ENCODE measurements around the gene GABRQ.
"Not testable (repeated sequence)": the region's sequence is repeated elsewhere in the genome, so short reads cannot be mapped to it uniquely, and the experiment has no call there.

GABRQ gene

DNA sequence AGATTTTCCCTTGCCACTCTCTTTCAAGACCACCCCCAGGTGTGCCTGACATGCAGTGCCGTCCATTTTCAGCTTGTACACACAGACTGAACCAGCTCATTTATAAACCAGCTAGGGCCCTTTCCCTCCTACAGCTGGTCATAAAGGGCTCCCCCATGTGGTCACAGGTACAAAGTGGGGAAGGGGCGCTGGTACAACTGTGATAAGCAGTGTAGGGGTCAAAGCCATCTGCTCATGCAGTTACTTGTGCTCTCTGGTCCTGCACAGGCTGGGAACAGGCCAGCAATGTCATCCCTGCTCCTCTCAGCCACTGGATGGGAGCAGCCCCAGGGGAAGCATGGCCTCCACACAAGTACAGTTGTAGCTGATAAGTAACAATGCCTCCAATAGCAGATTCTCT, 20.6 kb downstream of the GABRQ start:
- no peak for DNase-seq (ENCODE audit: low spot score)

DNA sequence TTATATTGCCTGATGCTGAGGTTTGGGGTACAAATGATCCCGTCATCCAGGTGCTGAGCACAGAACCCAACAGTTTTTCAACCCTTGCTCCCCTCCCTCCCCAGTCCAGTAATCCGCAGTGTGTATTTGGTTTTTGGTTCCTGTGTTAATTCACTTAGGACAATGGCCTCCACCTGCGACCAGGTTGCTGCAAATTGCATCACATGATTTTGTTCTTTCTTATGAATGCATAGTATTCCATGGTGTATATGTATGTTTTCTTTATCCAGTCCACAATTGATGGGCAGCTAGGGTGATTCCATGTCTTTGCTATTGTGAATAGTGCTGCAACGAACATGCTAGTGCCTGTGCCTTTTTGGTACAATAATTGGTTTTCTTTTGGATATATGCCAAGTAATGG, 25.4 kb downstream of the GABRQ start:
- no peak for DNase-seq (ENCODE audit: low spot score)

DNA sequence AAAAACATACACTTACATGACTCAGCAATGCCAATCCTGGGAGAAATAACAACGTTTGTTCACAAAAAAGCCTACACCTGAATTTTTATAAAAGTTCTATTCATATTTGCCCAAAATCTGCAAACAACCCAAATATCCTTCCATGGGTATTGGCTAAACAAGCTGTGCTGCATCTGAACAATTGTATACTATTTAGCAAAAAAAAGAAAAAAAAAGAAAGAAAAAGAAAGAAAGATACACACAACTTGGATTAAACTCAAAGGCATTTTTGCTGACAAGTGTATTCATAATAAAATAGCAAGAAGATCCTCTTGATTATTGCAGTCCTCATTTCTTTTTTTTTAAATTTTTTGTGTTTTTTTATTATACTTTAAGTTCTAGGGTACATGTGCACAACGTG, 36.4 kb downstream of the GABRQ start:
- no peak for DNase-seq (ENCODE audit: low spot score)

DNA sequence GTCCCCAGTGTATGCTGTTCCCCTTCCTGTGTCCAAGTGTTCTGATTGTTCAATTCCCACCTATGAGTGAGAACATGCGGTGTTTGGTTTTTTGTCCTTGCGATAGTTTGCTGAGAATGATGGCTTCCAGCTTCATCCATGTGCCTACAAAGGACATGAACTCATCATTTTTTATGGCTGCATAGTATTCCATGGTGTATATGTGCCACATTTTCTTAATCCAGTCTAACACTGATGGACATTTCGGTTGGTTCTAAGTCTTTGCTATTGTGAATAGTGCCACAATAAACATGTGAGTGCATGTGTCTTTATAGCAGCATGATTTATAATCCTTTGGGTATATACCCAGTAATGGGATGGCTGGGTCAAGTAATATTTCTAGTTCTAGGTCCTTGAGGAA, 37.0 kb downstream of the GABRQ start:
- DNase-seq (ENCODE audit: low spot score), result not testable (repeated sequence)

DNA sequence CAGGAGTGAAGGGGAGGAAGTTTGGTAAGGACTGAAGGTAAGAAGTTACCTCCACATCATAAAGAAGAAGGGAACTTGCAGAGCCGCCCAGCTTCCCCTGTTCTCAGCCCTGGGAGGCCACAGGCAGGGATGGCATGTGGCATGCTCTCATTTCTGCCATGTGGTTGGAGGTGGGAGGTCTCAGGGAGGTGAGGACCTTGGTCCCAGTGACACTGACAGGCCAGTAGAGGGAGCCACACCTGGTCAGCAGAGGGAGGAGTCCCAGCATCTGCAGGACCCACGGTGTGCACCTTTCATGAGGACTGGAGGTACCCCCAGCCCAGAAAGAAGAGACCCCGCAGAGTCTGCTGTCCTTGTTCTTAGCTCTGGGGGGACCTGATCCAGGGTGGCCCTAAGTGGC, 43.3 kb downstream of the GABRQ start:
- DNase-seq (ENCODE audit: low spot score), result not testable (repeated sequence)

DNA sequence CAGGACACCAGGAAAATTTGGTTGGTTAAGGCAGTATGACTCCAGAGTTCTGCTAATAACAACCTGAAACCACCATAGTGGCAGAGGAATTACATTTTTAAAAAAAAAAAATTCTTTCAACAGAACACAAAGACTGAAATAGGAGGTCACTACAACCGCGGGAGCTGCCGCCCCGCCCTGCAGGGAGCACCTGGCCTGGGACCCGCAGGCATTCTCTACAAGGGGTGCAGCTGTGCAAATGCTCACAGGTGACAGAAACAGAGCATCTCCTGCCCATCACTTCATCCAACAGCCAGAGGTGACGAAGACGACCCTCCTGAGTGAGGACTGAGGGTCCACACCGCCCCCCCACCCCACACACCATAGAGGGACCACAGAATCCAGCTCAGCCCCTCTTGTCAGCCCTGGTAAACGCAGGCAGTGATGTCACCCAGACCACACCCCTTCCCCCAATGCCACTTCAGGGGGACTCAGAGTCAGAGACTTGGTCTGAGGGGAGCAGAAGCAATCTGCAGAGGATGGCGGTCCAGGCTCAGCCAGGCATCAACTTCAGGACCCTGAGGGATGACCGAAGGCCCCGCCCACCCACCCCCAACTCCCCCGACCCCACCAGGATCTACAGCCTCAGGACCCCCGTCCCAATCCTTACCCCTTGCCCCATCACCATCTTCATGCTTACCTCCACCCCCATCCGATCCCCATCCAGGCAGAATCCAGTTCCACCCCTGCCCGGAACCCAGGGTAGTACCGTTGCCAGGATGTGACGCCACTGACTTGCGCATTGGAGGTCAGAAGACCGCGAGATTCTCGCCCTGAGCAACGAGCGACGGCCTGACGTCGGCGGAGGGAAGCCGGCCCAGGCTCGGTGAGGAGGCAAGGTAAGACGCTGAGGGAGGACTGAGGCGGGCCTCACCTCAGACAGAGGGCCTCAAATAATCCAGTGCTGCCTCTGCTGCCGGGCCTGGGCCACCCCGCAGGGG, 60.5 kb downstream of the GABRQ start, which contains the start of gene MAGEA3:
MAGEA3 (plus strand) TSS at position 843 of the 980 bp plus-strand sequence. CDS start 2,039 bp downstream, outside the sequence.
- not testable (repeated sequence) for DNase-seq (ENCODE audit: low spot score)

DNA sequence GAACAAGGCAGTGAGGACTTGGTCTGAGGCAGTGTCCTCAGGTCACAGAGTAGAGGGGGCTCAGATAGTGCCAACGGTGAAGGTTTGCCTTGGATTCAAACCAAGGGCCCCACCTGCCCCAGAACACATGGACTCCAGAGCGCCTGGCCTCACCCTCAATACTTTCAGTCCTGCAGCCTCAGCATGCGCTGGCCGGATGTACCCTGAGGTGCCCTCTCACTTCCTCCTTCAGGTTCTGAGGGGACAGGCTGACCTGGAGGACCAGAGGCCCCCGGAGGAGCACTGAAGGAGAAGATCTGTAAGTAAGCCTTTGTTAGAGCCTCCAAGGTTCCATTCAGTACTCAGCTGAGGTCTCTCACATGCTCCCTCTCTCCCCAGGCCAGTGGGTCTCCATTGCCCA, 62.7 kb downstream of the GABRQ start:
- DNase-seq (ENCODE audit: low spot score), result not testable (repeated sequence)

DNA sequence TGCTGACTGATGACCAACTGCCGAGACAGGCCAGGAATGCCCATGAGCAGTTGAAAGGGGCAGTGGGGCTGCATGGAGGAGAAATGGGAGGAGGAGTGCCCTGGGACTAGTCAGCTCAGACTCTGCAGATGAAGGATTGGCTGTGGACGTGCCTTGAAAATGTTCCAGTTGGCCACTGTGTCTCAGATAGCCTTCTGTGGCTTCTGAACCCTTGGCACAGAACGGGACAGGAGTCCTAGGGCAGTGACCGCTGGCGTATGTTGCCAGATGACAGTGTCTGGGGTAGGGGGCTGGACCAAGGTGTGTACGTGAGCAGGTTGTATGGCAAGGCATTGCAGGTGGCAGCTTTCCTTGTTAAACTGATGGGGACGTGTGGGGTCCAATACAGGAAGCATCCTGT, 68.8 kb downstream of the GABRQ start:
- DNase-seq (ENCODE audit: low spot score), result not testable (repeated sequence)
